ENCODE measurements around the gene VEGFB.

VEGFB gene, protein sequence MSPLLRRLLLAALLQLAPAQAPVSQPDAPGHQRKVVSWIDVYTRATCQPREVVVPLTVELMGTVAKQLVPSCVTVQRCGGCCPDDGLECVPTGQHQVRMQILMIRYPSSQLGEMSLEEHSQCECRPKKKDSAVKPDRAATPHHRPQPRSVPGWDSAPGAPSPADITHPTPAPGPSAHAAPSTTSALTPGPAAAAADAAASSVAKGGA

DNA sequence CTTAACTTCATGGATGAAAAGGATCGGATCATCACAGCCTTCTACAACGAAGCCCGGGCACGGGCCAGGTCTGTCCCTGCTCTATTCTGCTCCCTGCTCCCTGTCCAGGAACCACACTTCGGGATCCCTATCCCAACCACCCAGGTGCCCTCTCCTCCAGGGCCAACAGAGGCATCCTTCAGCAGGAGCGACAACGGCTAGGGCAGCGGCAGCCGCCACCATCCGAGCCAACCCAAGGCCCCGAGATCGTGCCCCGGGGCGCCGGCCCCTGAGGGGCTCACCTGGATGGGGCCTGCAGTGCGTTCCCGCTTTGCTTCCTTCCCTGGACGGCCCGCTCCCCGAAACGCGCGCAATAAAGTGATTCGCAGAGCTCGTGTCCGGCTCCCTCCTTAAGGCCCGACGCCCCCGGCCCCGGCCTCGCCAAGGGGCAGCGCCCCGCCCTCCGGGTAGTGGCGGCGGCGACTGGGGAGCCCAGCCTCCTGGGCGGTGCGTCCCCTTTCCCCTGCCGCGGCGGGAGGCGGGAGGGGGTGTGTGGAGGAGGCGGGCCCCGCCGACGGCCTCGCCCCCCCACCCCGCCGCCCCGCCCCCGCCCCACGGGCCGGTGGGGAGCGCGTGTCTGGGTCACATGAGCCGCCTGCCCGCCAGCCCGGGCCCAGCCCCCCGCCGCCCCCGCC is at the start of gene VEGFB:
TSS of gene VEGFB (plus strand) at position 672 of the 674 bp plus-strand sequence. CDS start 250 bp downstream, outside the sequence.
- no peak for DNase-seq

DNA sequence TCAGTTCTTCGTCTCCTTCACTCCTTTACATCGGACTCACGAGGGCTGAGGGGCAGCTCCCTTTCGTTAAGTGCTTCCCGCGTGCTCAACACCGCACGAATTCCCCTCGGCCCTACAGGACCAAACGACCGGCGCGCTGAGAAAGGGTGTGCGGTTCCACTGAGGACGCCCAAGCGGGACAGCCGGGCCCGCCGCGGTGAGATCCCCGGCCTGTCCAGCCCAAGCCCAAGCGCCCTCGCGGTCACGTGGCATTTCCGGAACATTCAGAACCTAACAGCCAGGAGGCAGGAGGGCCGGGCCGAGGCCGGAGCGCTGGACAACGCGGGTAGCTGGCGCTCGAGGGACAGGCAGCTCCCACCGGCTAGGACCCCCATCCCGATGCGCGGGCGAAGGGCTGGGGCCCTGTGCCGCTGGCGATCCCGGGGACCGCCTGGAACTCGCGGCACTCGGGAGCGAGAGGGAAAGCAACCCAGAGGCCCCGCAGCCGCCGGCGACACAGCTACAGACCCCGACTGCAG is 49.1 kb upstream of the VEGFB start:
- peak; percentile 80 for DNase-seq

DNA sequence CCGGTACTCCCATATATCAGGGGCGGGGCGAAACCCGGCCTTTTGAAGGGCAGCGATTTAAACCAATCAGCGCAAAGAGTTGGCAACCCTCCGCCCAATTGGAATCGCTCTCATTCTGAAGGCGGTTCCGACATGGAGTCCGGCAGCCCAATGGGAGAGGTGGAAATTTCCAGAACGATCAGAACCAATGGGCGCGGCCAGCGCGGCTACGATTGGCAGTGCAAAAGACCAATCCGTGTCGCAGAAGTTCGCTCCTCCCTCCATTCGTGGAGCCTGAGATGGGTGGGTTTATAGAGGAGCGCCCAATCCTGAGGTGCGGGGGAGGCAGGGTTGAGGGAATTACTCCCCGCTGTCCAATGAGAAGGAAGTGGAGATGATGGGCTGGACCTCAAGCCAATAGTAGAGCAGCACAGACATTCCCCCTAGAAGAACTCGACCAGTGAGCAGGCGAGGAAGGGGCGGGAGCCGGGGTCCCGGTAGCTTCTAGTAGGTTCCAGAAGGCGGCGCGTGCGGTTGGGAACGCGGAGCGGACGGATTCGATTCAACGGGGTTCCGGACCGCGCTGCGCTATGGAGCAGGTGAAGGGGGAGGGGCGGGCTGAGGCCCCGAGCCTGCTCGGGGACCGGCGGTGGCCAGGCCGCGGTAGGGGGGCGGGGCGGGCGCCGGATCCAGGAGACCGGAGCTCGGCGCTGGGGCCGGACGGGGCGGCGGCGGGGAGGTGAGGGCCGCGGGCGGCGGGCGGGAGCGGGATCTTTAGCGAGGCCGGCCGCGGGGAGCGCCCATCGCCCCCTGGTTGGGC is 48.5 kb upstream of the VEGFB start, which contains the start of gene STIP1:
TSS of gene STIP1 (plus strand) at position 479 of the 799 bp plus-strand sequence. CDS start at position 570, 91 bp downstream.
- peak; percentile 99 for DNase-seq

DNA sequence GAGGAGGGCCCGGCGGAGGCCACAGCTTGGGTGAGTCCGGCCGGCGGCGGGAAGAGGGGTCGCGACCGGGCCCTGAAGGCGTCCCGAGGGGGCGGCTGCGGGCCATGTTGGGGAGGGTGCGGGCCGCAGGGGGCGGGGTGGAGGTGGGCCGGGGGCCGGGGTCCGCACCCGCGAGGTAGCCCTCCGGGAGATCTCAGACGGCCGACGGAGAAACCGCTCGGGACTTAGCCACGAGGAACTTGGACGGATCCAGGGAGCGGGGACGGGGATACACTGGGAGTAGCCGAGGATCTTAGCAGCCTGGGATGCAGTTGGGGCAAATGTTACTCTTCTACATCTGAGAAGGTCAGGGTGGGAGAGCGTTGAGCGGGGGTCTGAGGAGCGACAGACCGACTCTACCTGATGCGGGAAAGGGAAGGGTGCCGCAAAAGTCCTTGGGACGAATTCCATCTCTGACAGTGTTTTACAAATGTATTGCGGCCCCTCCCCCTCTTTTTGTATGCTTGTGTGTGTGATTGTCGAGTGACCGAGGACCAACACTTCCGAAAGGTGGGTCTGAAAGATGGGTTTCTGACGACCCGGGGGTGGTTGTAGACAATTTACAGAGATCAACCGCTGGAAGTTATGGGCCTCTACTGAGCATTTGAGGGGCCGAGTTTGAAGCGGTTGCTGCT is 47.8 kb upstream of the VEGFB start:
- DNase-seq: peak; percentile 61

DNA sequence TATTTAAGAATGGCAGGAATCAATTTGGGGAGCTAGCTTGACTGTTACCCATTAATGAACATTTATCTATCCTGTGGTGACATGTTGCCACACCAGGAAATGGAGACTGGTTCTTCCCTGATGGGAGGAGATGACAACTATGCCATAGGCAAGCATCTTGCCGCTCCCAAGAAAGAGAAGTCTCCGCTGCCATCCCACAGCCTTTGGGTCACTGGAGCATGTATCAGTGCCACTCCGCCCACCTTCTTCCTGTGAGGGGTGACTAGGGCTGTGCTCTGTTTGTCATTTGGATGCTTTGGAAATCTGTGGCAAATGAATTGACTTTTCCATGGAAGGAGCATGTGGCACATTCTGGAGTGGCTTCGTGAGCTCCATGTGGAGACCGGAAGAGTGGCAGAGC is 42.0 kb upstream of the VEGFB start:
- no peak for DNase-seq

DNA sequence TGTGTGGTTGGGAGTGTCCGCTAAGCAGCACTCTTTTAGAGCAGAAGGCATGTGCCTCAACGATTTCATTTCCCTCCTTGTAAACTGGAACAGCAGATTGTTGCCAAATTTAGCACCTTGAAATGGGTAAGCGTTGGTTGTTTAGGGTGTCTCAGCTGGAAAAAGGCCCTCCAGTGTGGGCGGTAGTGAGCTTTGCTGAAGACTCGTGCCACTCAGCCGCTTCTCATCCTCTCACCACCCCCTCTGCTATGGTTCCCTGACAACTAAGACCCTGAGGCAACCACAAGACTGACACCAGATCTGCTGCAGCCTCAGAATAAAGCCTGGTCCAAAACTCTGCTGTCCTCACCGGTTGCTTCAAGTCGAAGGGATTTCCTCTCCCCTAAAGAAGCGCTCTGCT is 37.8 kb upstream of the VEGFB start:
- DNase-seq: no peak

DNA sequence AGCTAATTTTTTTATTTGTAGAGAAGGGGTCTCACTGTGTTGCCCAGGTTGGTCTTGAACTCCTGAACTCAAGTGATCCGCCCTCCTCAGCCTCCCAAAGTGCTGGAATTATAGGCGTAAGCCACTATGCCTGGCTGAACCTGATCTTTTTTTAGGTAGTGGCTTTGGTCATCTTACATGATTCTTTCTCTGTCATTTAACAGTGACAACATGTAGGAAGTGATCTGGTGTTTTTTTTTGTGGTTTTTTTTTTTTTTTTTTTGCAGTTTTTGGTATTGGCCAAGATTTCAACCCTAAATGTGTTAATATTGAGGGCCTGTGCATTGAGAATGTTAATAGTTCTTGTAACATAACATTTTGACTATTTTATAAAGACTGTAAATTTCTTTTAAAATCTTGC is 35.9 kb upstream of the VEGFB start:
- DNase-seq: no peak

DNA sequence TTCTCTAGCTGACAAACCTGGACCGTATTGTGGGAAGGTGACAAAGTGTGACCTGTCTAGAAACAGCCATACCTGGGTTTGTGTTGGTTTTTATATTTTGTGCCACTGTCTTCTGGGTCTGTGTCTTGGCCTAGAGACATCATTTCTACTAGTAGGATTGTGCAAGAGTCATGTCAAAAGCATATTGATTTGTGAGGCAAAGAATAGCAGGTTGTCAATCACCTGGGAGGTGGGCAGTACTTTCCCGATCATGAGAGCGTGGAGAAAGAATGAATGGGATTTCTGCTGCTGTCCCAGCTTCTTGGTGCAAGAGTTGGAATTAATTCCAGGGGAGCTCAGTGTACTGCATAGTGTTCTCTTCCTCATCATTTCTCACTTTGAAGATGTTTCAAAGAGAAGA is 32.8 kb upstream of the VEGFB start:
- no peak for DNase-seq

DNA sequence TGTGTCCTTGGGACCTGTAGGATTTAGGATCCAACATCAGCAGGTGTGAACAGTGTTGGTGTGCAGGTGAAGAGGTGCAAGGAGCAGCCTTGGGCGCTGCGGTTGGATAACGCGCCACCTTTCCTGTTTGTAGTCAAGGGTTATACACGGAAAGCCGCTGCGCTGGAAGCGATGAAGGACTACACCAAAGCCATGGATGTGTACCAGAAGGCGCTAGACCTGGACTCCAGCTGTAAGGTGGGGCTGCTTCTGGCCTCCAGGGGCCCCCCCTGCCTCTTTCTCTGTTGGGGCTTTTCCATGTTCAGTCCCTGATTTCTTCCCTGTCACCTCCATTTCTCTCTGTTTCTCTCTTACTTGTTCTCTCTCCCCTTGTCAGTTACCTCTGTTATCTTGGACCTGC is 31.4 kb upstream of the VEGFB start:
- no peak for DNase-seq

DNA sequence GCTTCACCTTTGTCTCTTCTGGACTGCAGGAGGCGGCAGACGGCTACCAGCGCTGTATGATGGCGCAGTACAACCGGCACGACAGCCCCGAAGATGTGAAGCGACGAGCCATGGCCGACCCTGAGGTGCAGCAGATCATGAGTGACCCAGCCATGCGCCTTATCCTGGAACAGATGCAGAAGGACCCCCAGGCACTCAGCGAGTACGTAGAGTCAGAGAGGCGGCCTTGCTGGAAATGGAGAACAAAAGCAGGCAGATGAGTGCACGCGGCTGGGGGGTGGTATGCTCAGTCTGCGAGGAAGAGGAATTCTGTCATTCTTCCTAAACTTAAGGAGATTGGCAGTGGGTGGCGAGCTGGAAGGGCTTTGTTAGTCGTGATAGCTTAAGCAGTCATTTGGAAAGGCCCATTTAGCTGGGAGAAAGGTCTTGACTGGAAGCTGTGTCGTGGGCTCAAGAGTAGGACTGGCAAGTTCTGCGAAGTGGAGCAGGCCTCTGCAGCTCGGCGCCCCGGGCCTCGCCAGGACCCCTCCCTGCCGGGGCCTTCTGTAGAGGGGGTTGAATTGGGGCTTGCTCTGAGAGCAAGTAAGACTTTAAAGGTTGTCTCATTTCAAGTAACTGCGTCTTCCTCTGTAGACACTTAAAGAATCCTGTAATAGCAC is 30.8 kb upstream of the VEGFB start:
- no peak for DNase-seq

DNA sequence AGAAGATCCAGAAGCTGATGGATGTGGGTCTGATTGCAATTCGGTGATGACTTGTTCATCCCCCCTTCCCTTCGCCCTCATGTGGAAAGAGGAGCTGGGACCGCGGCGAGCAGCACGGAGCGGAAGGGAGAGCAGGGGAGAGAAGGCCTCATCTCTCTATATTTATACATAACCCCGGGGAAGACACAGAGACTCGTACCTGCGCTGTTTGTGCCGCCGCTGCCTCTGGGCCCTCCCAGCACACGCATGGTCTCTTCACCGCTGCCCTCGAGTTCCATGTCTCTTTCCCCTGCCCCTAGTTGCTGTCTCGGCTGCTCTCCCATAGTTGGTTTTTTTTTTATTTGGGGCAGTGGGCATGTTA is 30.3 kb upstream of the VEGFB start:
- DNase-seq: no peak

DNA sequence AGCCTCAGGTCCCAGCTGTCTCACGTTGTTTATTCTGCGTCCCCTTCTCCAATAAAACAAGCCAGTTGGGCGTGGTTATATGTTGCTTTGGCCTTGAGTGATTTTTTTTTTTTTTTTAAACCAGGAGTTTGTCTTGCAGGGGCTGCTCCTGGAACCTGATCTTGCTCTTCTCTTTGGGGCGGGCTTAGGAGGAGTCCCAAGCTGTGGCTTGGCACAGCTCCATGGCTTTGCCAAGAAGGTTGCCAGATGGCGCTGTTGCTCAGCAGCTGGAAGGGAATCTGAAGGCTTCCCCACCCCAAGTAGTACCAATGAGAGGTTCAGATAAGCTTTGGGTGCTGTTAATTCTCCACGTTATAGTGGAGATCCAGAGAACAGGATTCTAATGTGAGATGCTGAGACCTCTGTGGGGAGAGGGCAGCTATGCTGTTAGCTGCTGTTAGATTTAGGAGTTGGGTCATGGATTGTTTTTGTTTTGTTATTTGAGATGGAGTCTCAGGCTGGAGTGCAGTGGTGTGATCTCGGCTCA is 29.9 kb upstream of the VEGFB start:
- DNase-seq: peak; percentile 34

DNA sequence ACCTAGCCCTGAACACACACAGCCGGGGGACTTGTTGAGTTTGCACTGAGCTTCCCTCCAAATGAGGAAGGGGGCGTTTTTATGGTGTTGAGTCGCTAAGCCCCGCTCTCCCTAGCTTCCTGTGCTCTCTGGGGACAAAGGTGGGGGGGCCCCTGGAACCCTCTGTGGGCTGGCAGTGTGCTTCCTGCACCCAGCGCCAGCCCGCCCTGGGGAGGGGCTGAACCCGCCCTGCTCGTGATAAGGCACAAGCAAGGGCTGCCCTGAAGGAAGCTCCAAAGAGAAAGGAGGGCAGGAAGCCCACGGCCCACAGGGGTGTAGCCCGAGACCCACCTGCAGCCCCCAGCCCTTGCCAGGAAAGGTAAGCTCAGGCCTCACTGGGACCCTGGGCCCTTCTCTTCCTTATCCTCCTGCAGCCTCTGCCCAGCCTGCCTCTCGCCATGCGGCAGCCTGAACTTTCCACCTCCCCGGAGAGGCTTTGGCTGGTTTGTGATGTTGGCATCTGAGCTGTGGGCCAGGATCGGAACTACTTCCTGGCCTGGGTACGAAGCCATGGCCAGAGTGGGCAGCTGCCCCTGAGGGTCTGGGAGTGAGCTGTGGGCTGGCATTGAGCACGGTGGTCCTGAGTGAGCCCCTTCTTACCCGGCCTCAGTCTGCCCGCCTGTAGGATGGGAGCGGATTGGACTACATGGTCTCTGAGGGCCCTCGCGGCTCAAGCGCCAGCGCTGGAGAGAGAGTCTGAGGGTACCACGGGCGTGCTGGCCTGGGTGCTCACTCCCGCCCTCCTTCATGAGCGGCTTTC is 27.7 kb upstream of the VEGFB start, which contains the start of gene FERMT3:
TSS of gene FERMT3 (plus strand) at position 265 of the 799 bp plus-strand sequence. CDS start 644 bp downstream, outside the sequence.
- DNase-seq: peak; percentile 63

DNA sequence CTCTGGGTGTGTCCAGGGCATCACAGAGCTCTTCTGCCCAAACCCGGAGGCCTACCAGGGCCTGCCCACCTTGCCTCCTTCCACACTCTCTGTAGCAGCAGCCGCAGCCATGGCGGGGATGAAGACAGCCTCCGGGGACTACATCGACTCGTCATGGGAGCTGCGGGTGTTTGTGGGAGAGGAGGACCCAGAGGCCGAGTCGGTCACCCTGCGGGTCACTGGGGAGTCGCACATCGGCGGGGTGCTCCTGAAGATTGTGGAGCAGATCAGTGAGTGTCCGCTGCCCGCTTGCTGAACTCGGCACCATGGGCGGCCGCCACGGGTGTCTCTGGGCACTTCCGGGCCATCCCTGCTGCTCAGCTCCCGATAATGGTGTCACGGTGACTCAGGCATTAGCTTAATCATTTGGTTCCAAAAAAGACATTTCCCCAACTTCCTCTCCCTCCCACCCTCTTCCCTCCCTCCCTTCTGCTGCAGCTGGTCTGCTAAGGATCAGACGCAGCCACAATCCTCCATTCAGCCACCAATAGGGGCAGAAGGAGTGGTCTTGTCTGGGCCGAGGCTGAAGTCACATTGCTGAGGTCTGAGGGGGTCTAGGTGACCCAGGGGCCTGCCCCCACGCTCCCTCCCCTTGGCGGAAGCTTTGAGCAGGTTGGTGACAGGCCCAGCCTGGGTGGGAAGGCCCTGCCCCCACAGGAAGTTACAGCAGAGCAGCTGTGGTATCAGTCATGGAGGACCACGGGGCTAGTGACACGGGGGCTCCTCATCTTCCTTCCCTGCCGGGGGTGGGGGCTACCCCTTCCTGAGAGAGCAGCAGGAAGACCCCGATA is 26.9 kb upstream of the VEGFB start:
- peak; percentile 88 for DNase-seq

DNA sequence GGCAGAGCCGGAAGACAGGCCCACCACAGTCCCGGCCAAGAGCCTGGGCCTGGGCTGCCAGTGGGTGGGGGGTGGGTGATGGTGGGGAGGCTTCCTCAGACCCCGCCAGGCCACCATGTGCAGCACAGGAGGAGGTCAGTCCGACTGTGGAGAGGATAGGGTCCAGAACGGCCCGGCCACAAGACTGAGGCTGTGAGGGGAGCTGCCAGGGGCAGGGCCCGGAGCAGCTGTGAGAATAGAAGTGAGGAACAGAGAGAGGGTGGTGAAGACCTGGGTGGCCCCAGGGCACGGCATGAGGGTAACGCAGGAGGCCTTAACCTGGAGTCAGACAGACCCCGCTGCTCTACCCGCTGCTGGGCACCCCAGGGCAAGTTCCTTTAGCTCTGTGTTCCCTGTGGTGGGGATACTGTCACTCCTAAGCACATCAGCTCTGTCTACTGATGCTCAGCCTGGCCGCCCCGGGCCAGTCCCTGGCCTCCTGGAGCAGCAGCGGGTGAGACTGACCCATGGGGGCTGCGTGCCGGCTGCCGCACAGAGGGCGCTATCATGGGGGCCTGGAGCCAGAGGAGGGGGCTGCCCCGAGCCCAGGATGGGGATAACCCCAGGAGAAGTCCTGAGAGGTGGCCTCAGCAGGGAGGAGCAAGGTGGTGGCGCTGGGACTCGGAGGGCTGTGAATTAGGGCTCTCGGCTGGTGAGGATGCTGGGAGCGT is 26.1 kb upstream of the VEGFB start:
- DNase-seq: no peak

DNA sequence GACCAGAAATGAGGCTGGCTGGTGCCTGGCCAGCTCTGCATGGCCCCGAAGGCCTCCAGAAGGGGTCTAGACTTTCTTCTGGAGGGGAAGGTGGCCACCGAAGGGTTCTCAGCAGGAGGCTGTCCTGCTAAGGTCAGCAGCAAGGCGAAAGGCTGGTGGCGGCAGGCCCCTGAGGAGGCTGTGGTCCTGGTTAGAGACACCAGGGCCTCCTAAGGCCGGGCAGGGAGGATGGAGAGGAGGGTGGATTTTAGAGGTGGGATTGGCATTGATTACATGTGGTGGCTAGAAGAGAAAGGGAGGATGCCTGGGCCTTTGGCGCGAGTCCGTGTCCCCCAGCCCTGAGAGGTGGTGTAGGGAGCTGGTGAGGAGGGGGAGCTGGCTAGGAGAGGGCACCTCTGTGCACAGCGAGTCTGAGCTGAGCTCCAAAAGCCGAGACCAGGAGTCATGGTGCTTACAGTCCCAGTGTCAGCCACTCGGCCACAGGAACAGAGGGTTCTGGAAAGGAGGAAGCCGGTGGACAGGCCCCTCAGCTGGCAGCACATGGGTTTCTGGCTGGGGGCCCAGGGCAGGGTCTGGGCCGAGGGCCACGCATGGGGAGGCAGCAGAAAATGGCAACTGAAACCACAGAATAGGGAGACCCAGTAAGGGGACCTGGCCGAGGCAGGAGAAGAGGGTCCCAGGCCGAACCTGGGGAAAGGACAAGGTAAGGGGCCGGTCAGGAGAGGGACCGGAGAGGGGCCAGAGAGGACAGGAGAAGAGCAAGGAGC is 25.4 kb upstream of the VEGFB start:
- no peak for DNase-seq

DNA sequence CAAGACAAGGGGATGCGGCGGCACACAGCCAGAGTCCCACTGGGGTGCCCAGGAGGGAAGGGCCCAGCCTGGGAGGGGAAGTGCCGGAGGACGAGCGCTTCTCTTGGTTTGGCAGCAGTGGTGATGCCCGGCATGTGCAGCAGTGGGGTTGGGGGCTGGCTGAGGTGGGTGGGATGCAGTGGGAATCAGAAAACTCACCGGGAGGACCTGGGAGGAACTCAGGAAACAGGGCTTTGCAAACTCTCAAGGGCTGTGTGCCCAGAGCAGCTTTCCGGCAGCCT is 24.9 kb upstream of the VEGFB start:
- DNase-seq: no peak

DNA sequence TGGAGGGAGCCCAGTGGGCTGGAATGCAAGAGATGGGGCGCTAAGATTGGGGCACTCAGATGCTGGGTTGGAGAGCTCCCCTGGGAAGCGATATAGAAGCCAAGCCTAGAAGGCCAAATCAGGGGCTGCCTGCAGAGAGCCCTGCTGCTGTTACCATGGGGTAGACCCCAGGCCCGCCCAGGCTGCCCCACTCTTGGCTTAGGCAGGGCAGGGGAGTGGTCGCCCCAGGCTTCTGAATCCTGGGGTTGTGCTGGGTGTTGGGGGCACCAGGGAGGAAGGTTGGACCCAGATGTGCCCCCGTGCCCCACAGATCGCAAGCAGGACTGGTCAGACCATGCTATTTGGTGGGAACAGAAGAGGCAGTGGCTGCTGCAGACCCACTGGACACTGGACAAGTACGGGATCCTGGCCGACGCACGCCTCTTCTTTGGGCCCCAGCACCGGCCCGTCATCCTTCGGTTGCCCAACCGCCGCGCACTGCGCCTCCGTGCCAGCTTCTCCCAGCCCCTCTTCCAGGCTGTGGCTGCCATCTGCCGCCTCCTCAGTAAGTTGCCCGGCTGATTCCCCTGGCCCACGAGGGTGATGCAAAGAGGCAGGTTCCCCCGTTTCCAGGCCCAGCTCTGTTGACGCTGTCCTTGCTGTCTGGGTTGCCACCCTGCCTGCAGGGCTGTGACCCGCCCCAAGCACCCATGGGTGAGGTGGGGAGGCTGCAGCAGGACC is 23.9 kb upstream of the VEGFB start:
- no peak for DNase-seq

All from NK-92 treated with Interleukin-12 subunit alpha and Interleukin-12 subunit beta, amount 100 ng/mL, for 24 hours (cell line).